H1 (cell line): ENCODE data around the gene TTPAL. TPM values are rescaled to one million over a fixed set of nuclear protein-coding genes. Genes with fewer than 3 reads are reported as not detected.

Experiments
- CTCF ChIA-PET: fragments of 300-600 bp; sonication (Branson Sonifier 250); formaldehyde crosslinking; loops from one replicate; lab custom pipeline; 2021; ENCODE audit not compliant: partially characterized antibody; lab: Charles Lee
- POLR2A ChIA-PET: fragments of 300-600 bp; sonication (Branson Sonifier 250); formaldehyde crosslinking; loops from one replicate; lab custom pipeline; 2021; ENCODE audit warnings: inconsistent platforms; ENCODE audit not compliant: partially characterized antibody; lab: Charles Lee
- DNase-seq, 2 experiments: peaks; one replicate each; pipeline versions ENCODE4 v3.0.0 to v3.0.0-alpha.2; 2010 to 2022; ENCODE audit warnings: low spot score in 2 of 2, low read depth in 1 of 2, mixed read lengths in 1 of 2
- FAIRE-seq: peaks from 2 replicates; lab custom pipeline; 2011; peaks lifted over from hg19 to GRCh38; lab: Jason Lieb, UNC
- H2AFZ ChIP-seq: 2 replicates; pipeline ENCODE4 v1.8.1; 2012; ENCODE audit warnings: low read length, inconsistent platforms
- H2AK5ac ChIP-seq: 2 replicates; pipeline ENCODE4 v1.6.1; 2013; ENCODE audit warnings: low read depth, low read length
- H2BK120ac ChIP-seq: replicated peaks from 2 replicates; pipeline ENCODE3; 2013; ENCODE audit warnings: low read depth, low read length, inconsistent platforms
- H2BK12ac ChIP-seq: 2 replicates; pipeline ENCODE4 v1.6.1; 2013; ENCODE audit warnings: low read depth, low read length
- H2BK15ac ChIP-seq: 2 replicates; pipeline ENCODE4 v1.6.1; 2013; ENCODE audit warnings: low read length
- H2BK20ac ChIP-seq: 2 replicates; pipeline ENCODE4 v1.6.1; 2013; ENCODE audit warnings: low read length
- H2BK5ac ChIP-seq: 2 replicates; pipeline ENCODE4 v1.6.1; 2013; ENCODE audit warnings: low read depth, low read length
- H3K14ac ChIP-seq: 2 replicates; pipeline ENCODE4 v1.6.1; 2013; ENCODE audit warnings: inconsistent platforms; ENCODE audit not compliant: insufficient read length
- H3K18ac ChIP-seq: 2 replicates; pipeline ENCODE4 v1.6.1; 2013; ENCODE audit warnings: low read length; ENCODE audit errors: extremely low read depth
- H3K23ac ChIP-seq: 2 replicates; pipeline ENCODE4 v1.6.1; 2013; ENCODE audit warnings: inconsistent platforms; ENCODE audit not compliant: insufficient read length
- H3K23me2 ChIP-seq: 2 replicates; pipeline ENCODE4 v1.6.1; 2013; ENCODE audit warnings: low read depth, low read length
- H3K27ac ChIP-seq: 2 replicates; pipeline ENCODE4 v1.6.1; 2011; ENCODE audit warnings: low read depth, low read length, inconsistent platforms
- H3K27me3 ChIP-seq, 4 experiments: replicated peaks in 1 of 4; 1 replicate in 1 of 4; 2 replicates in 3 of 4; pipeline versions ENCODE4 v1.6.1 to v1.8.1; 2011 to 2013; ENCODE audit warnings: low read length in 3 of 4, mild to moderate bottlenecking in 3 of 4, inconsistent platforms in 2 of 4, mixed read lengths in 2 of 4, moderate library complexity in 1 of 4; ENCODE audit not compliant: control insufficient read depth in 3 of 4, insufficient read depth in 3 of 4; ENCODE audit errors: extremely low read depth in 1 of 4
- H3K36me3 ChIP-seq, 4 experiments: 2 replicates each; pipeline versions ENCODE4 v1.6.1 to v1.8.1; 2011 to 2013; ENCODE audit warnings: mild to moderate bottlenecking in 4 of 4, low read length in 3 of 4, moderate library complexity in 2 of 4, control low read depth in 1 of 4, inconsistent platforms in 1 of 4; ENCODE audit not compliant: insufficient read depth in 4 of 4, control insufficient read depth in 2 of 4
- H3K4ac ChIP-seq: replicated peaks from 2 replicates; pipeline ENCODE3; 2013; ENCODE audit warnings: low read length, low read depth, mixed read lengths, inconsistent platforms; ENCODE audit not compliant: insufficient read length
- H3K4me1 ChIP-seq, 4 experiments: replicated peaks in 1 of 4; 1 replicate in 1 of 4; 2 replicates in 3 of 4; pipeline versions ENCODE4 v1.6.1 to v1.8.1; 2011 to 2013; ENCODE audit warnings: low read length in 3 of 4, inconsistent platforms in 2 of 4, mixed read lengths in 1 of 4; ENCODE audit not compliant: insufficient read depth in 4 of 4, control insufficient read depth in 3 of 4
- H3K4me2 ChIP-seq, 2 experiments: 2 replicates each; pipeline versions ENCODE4 v1.6.1 to v1.8.1; 2011 to 2013; ENCODE audit warnings: low read depth in 2 of 2, low read length in 2 of 2, control low read depth in 1 of 2, inconsistent platforms in 1 of 2, mild to moderate bottlenecking in 1 of 2; ENCODE audit not compliant: insufficient read depth in 1 of 2
- H3K4me3 ChIP-seq, 4 experiments: fragments of 200-600, 300-600 bp in 1 of 4; sonication (generic), shearing (Covaris generic), sonication (Bioruptor Twin) in 1 of 4; 2 replicates each; pipeline versions ENCODE4 v1.5.1 to v1.8.1; 2011 to 2016; ENCODE audit warnings: low read length in 4 of 4, low read depth in 3 of 4, control low read depth in 2 of 4, inconsistent platforms in 2 of 4, mild to moderate bottlenecking in 2 of 4, mixed read lengths in 1 of 4, moderate library complexity in 1 of 4; ENCODE audit not compliant: insufficient read depth in 2 of 4; ENCODE audit errors: extremely low read depth in 1 of 4
- H3K56ac ChIP-seq: replicated peaks from 2 replicates; pipeline ENCODE3; 2013; ENCODE audit warnings: low read depth, mild to moderate bottlenecking, mixed read lengths, low read length, inconsistent platforms; ENCODE audit not compliant: insufficient read length
- H3K79me1 ChIP-seq: 2 replicates; pipeline ENCODE4 v1.6.1; 2013; ENCODE audit warnings: low read depth, low read length, control low read depth
- H3K79me2 ChIP-seq, 2 experiments: 2 replicates each; pipeline versions ENCODE4 v1.6.1 to v1.8.1; 2012 to 2013; ENCODE audit warnings: low read length in 2 of 2, mild to moderate bottlenecking in 2 of 2, inconsistent platforms in 1 of 2; ENCODE audit not compliant: insufficient read depth in 2 of 2, control insufficient read depth in 1 of 2
- H3K9ac ChIP-seq, 4 experiments: replicated peaks in 1 of 4; 1 replicate in 1 of 4; 2 replicates in 3 of 4; pipeline versions ENCODE4 v1.6.1 to v1.8.1; 2011 to 2013; ENCODE audit warnings: low read depth in 3 of 4, low read length in 3 of 4, control low read depth in 2 of 4, mild to moderate bottlenecking in 2 of 4, moderate library complexity in 2 of 4, inconsistent platforms in 1 of 4; ENCODE audit errors: extremely low read depth in 1 of 4
- H3K9me3 ChIP-seq, 2 experiments: 2 replicates each; pipeline versions ENCODE4 v1.6.1 to v1.8.1; 2012 to 2013; ENCODE audit warnings: mild to moderate bottlenecking in 2 of 2, moderate library complexity in 2 of 2, control low read depth in 1 of 2, inconsistent platforms in 1 of 2, low read depth in 1 of 2, low read length in 1 of 2, mixed read lengths in 1 of 2; ENCODE audit not compliant: insufficient read depth in 2 of 2
- H4K20me1 ChIP-seq, 2 experiments: replicated peaks in 1 of 2; 2 replicates each; pipeline versions ENCODE3 to v1.8.1; 2011 to 2013; ENCODE audit warnings: inconsistent platforms in 2 of 2, low read length in 2 of 2, mild to moderate bottlenecking in 1 of 2; ENCODE audit not compliant: insufficient read depth in 2 of 2, control insufficient read depth in 1 of 2
- H4K5ac ChIP-seq: 2 replicates; pipeline ENCODE4 v1.6.1; 2013; ENCODE audit warnings: low read length, low read depth, mixed read lengths, inconsistent platforms; ENCODE audit not compliant: insufficient read length
- H4K8ac ChIP-seq: 2 replicates; pipeline ENCODE4 v1.8.0; 2013; ENCODE audit warnings: mild to moderate bottlenecking, moderate library complexity, low read length, inconsistent platforms; ENCODE audit not compliant: insufficient read depth; ENCODE audit errors: extremely low read depth
- H4K91ac ChIP-seq: replicated peaks from 2 replicates; pipeline ENCODE3; 2013; ENCODE audit warnings: low read length, mixed read lengths, inconsistent platforms; ENCODE audit not compliant: insufficient read length
- BRCA1 ChIP-seq: IDR thresholded peaks from 2 replicates; pipeline ENCODE4 v1.6.1; 2012; ENCODE audit warnings: low read depth, low read length, improper control_type of control experiment
- SP1 ChIP-seq: IDR thresholded peaks from 2 replicates; pipeline ENCODE4 v1.6.1; 2011; ENCODE audit warnings: low read depth, low read length
- WGBS, 2 experiments: shearing (Covaris generic) in 1 of 2; methylation state at CpG; one replicate each; pipeline versions ENCODE4 v1.1.6 to v1.1.7; 2013 to 2015; ENCODE audit warnings: low lambda C conversion rate in 2 of 2, mixed read lengths in 2 of 2, inconsistent platforms in 1 of 2, low coverage in 1 of 2, missing lambda C conversion rate in 1 of 2; ENCODE audit not compliant: insufficient replicate concordance in 2 of 2, insufficient coverage in 1 of 2, insufficient read length in 1 of 2; ENCODE audit errors: extremely low coverage in 1 of 2, missing lambda C conversion rate in 1 of 2; 5-methylcytosine and 5-hydroxymethylcytosine counted together
- polyA plus RNA-seq, 7 experiments: library from polyadenylated mRNA; depleted of rRNA in 3 of 7; stranded (reverse) in 5 of 7; unstranded in 2 of 7; fragments of >200 nt in 5 of 7; fragments of 200-250 nt in 2 of 7; gene quantifications; 1 replicate in 5 of 7; 2 replicates in 1 of 7; 4 replicates in 1 of 7; pipeline versions ENCODE4 v1.2.1 to v1.2.3, GENCODE V29; 2011 to 2013; ENCODE audit warnings: missing spikeins in 2 of 7, mixed read lengths in 2 of 7
- total RNA-seq: library from RNA; stranded (reverse); fragmentation: NEBNext Ultra II Directional; extraction: Animal tissue kit (Norgen Biotek cat#: 25700); gene quantifications from 2 replicates; pipeline ENCODE4 v1.2.1, GENCODE V29; 2021

Gene TTPAL
- total and polyA plus RNA-seq, 2 of the 8 experiments (the other 6 are each of a cell fraction or from before 2014, with no cell fraction given): 2.8 to 14.0 TPM

DNA sequence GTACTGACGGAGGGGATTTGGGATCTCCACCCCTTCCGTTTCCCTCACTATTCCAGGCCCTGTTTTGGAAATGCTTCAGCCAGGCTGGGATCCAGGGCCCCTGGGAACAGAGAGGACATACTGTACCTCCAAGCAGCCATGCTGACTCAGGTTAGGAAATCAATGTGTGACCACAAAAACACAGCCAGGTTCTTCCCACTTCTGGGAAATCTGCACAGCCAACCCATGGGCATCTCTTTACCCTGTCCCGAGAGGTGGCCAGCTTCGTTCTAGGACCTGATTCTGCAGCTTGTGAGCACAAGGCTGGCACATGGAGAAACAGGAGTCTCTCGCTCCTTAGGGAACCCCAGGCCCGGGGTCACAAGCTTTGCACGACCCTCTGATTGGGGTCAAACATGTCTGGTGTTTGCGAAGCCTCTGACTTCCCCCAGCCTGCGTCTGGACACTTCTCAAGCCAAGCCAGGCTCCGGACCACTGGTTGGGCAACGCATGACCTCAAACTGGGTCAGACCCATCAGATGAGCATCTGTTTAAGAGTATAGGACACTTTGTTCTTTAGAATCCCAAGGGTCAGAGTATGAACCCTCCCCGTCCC is 8.3 kb upstream of the TTPAL start:
- FAIRE-seq (no peak), DNase-seq (peak in 1 of 2 experiments; percentile 46)
- no peaks in the 10 kb centered on the region for H3K23me2 ChIP-seq
- H3K27me3 ChIP-seq: no peaks in the 10 kb centered on the region; a peak in 1 of 7 replicates
- H3K14ac ChIP-seq: no peak overlapping the region
- no peak overlapping the region for H3K4me2 ChIP-seq
- no peaks in the 10 kb centered on the region for H3K9me3 ChIP-seq
- TF ChIP-seq SP1: peak; percentile 89
- no peak for TF ChIP-seq BRCA1
- H4K8ac ChIP-seq: peak overlapping the region; percentile 82; the same call in 1 of the 2 replicates
- no peaks in the 10 kb centered on the region for H3K79me2 ChIP-seq
- H3K23ac ChIP-seq: no peak overlapping the region
- no peak overlapping the region for H3K27ac ChIP-seq
- no peak overlapping the region for H2BK120ac ChIP-seq
- peak overlapping the region; percentile 26 for H4K5ac ChIP-seq
- H4K91ac ChIP-seq: peak overlapping the region; percentile 31
- H3K4me1 ChIP-seq: no peaks in the 10 kb centered on the region
- H3K18ac ChIP-seq: no peak overlapping the region
- no peak overlapping the region for H2AFZ ChIP-seq
- POLR2A ChIA-PET: interaction anchor here (1.0 to 1.1 kb wide), 2 partner anchors 8 to 26 kb away, joined by 3 read pairs; partner anchors contain the start of gene TTPAL
- no peak overlapping the region for H3K9ac ChIP-seq
- no peaks in the 10 kb centered on the region for H4K20me1 ChIP-seq
- no peak overlapping the region for H3K56ac ChIP-seq
- no peak overlapping the region for H2AK5ac ChIP-seq
- no peak overlapping the region for H2BK12ac ChIP-seq
- no peaks in the 10 kb centered on the region for H3K36me3 ChIP-seq
- H3K4me3 ChIP-seq: no peak overlapping the region
- no peaks in the 10 kb centered on the region for H3K79me1 ChIP-seq
- H2BK15ac ChIP-seq: no peak overlapping the region
- WGBS, 2 experiments: 83% methylated on average over 12 of the region's 12 CpGs; no CpG with 5 or more reads in 1 of the 2 experiments
- no peak overlapping the region for H2BK5ac ChIP-seq
- CTCF ChIA-PET: interaction anchor here (0.7 to 2.8 kb wide), 6 partner anchors 18 to 250 kb away, joined by 3 to 11 read pairs (median 5); partner anchors contain the start of gene FITM2
- H3K4ac ChIP-seq: no peak overlapping the region
- no peak overlapping the region for H2BK20ac ChIP-seq
